GM23338 (cell line): ENCODE results near the gene LDB3.

ENCODE experiments used
- CREB1 ChIP-seq: fragments of 250-450 bp; sonication (Bioruptor Pico); IDR thresholded peaks from 2 replicates; pipeline ENCODE4 v1.5.0; 2020; ENCODE audit warnings: low read depth, mild to moderate bottlenecking, moderate library complexity
- CTCF ChIP-seq, 2 experiments: fragments of 200-600 bp in 1 of 2; sonication (generic) in 1 of 2; conservative IDR thresholded peaks; 2 replicates each; pipeline versions ENCODE4 v1.5.1 to v1.6.1; 2016 to 2017; ENCODE audit warnings: antibody characterized with exemption in 2 of 2, low read depth in 2 of 2, mild to moderate bottlenecking in 2 of 2, moderate library complexity in 1 of 2
- ETS1 ChIP-seq: IDR thresholded peaks from 2 replicates; pipeline ENCODE4 v1.6.1; 2016; ENCODE audit warnings: antibody characterized with exemption
- EZH2 ChIP-seq: fragments of 200-600 bp; sonication (generic); IDR thresholded peaks from one replicate; pipeline ENCODE4 v1.8.0; 2017; ENCODE audit warnings: antibody characterized with exemption, mild to moderate bottlenecking, low read depth; ENCODE audit not compliant: unreplicated experiment
- EZH2phosphoT487 ChIP-seq: fragments of 200-600 bp; sonication (generic); IDR thresholded peaks from one replicate; pipeline ENCODE4 v1.8.1; 2018; ENCODE audit warnings: antibody characterized with exemption; ENCODE audit not compliant: unreplicated experiment
- JUNB ChIP-seq: IDR thresholded peaks from one replicate; pipeline ENCODE4 v1.6.1; 2016; ENCODE audit warnings: antibody characterized with exemption; ENCODE audit not compliant: unreplicated experiment
- NANOG ChIP-seq: IDR thresholded peaks from 2 replicates; pipeline ENCODE4 v1.6.1; 2016; ENCODE audit warnings: antibody characterized with exemption, borderline replicate concordance
- POLR2AphosphoS5 ChIP-seq: IDR thresholded peaks from 2 replicates; pipeline ENCODE4 v1.6.1; 2016; ENCODE audit warnings: antibody characterized with exemption, low read depth
- REST ChIP-seq: IDR thresholded peaks from one replicate; pipeline ENCODE4 v1.6.1; 2018; ENCODE audit warnings: antibody characterized with exemption; ENCODE audit not compliant: unreplicated experiment
- STAT1 ChIP-seq: IDR thresholded peaks from one replicate; pipeline ENCODE4 v1.6.1; 2016; ENCODE audit warnings: antibody characterized with exemption; ENCODE audit not compliant: unreplicated experiment
- ZNF114 ChIP-seq: fragments of 250-450 bp; sonication (Bioruptor Pico); IDR thresholded peaks from 2 replicates; pipeline ENCODE4 v1.5.0; 2020; ENCODE audit warnings: mild to moderate bottlenecking, moderate library complexity

GRCh38 chr10:86688398-86688921, 20.1 kb downstream of the LDB3 start:
- TF ChIP-seq CTCF (conservative IDR thresholded peaks at IDR 0.05; ENCODE audit: low read depth in 2 of 2), result peak; percentile 90
- TF ChIP-seq ETS1, result no peak
- no peak for TF ChIP-seq POLR2AphosphoS5
- no peak for TF ChIP-seq REST
- TF ChIP-seq EZH2, result no peak
- no peak for TF ChIP-seq EZH2phosphoT487
- TF ChIP-seq JUNB, result no peak
- no peak for TF ChIP-seq ZNF114 (CRISPR knock-in tag)
- no peak for TF ChIP-seq STAT1
- no peak for TF ChIP-seq NANOG
- no peak for TF ChIP-seq CREB1
